NB4 (cell line): ENCODE results near the gene PLCXD1.
A peak's percentile ranks its signal among the peaks of the same experiment; 100 is the strongest.

Experiments
- POLR2A ChIP-seq: IDR thresholded peaks from 2 replicates; pipeline ENCODE4 v1.6.1; 2011; ENCODE audit warnings: mild to moderate bottlenecking; ENCODE audit not compliant: insufficient read length; ENCODE audit errors: extremely low read depth
- TF ChIP-seq, protein P1 (sequence below): IDR thresholded peaks from one replicate; pipeline ENCODE4 v1.5.1; 2012; ENCODE audit warnings: low read depth, low read length

DNA sequence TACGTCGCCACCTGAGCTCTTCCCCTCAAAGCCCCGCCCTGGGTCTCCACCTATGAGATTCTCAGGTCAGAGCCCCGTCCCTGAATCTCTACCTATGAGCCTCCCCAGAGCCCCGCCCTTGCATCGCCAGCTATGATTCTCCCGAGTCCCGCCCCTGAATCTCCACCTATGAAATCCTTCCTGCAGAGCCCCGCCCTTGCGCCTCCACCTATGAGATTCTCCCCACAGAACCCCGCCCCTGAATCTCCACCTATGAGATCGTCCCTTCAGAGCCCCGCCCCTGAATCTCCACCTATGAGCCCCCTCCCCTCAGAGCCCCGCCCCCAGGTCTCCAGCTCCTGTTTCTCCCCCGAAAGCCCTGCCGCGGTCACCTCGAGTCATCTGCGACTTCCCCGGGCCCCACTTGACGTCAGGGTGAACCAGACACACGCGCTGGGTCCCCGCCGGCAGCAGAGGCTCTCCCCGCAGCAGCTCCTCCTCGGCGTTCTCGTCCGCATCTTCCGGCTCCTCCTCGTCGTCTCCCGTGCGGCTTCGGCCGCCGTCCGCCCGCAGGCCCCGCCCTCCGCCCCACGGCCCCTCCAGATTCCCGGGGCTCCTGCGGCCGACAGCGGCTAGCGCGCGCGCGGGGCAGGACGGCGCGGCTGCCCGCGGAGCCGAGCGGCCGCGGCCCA, 37.0 kb downstream of the PLCXD1 start:
- TF ChIP-seq, protein P1, sequence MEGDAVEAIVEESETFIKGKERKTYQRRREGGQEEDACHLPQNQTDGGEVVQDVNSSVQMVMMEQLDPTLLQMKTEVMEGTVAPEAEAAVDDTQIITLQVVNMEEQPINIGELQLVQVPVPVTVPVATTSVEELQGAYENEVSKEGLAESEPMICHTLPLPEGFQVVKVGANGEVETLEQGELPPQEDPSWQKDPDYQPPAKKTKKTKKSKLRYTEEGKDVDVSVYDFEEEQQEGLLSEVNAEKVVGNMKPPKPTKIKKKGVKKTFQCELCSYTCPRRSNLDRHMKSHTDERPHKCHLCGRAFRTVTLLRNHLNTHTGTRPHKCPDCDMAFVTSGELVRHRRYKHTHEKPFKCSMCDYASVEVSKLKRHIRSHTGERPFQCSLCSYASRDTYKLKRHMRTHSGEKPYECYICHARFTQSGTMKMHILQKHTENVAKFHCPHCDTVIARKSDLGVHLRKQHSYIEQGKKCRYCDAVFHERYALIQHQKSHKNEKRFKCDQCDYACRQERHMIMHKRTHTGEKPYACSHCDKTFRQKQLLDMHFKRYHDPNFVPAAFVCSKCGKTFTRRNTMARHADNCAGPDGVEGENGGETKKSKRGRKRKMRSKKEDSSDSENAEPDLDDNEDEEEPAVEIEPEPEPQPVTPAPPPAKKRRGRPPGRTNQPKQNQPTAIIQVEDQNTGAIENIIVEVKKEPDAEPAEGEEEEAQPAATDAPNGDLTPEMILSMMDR, result no peak
- TF ChIP-seq POLR2A, result peak; percentile 45
